HepG2 (cell line): ENCODE data around the gene ITPR1. TPM values are rescaled to one million over a fixed set of nuclear protein-coding genes. Genes with fewer than 3 reads are reported as not detected.

Source experiments
- ATAC-seq: fragments of 200-7000 bp; cut with Tn5 transposase; 3 replicates; pipeline ENCODE4 v1.9.1; 2020; ENCODE audit warnings: mild to moderate bottlenecking, moderate library complexity
- BruUV-seq: library from RNA; stranded (reverse); fragments of 400-500 nt; replicated peaks from 2 replicates; lab custom pipeline; 2021; lab: Mats Ljungman, UMichigan
- CTCF ChIA-PET: fragments of 300-600 bp; formaldehyde crosslinking; extraction: SDS; loops from one replicate; lab custom pipeline; 2021; ENCODE audit warnings: low total read pairs, inconsistent platforms, low intra/inter-chr PET ratio; lab: Yijun Ruan, JAX
- POLR2A ChIA-PET: fragments of 350-600 bp; sonication (Branson Sonifier 250); formaldehyde crosslinking; loops from one replicate; lab custom pipeline; 2020; ENCODE audit warnings: antibody characterized with exemption, inconsistent platforms; lab: Yijun Ruan, JAX
- DNase-seq: peaks from one replicate; pipeline ENCODE4 v3.0.0-alpha.2; 2015; ENCODE audit warnings: low spot score
- FAIRE-seq: peaks from 3 replicates; lab custom pipeline; 2011; peaks lifted over from hg19 to GRCh38; lab: Jason Lieb, UNC
- H2AFZ ChIP-seq: one replicate; pipeline ENCODE4 v1.6.1; 2011; ENCODE audit warnings: low read length, inconsistent platforms
- H3K27ac ChIP-seq: fragments of 300-600 bp; 3 replicates; pipeline ENCODE4 v1.8.0; 2011; ENCODE audit warnings: mixed run types, mild to moderate bottlenecking, mixed read lengths, low read length, inconsistent platforms; ENCODE audit not compliant: insufficient read depth; ENCODE audit errors: extremely low read length
- H3K27me3 ChIP-seq, 2 experiments: fragments of 200-600 bp in 1 of 2; 2 replicates in 1 of 2; 3 replicates in 1 of 2; pipeline versions ENCODE4 v1.6.0 to v1.8.0; 2011; ENCODE audit warnings: low read length in 2 of 2, mild to moderate bottlenecking in 2 of 2, moderate library complexity in 2 of 2, inconsistent platforms in 1 of 2; ENCODE audit not compliant: insufficient read depth in 2 of 2, control insufficient read depth in 1 of 2
- H3K36me3 ChIP-seq, 2 experiments: fragments of 200-600 bp in 1 of 2; replicated peaks in 1 of 2; 2 replicates in 1 of 2; 3 replicates in 1 of 2; pipeline versions ENCODE4 v1.5.1 to v1.8.0; 2011; ENCODE audit warnings: low read length in 2 of 2, inconsistent platforms in 1 of 2; ENCODE audit not compliant: insufficient read depth in 2 of 2, control insufficient read depth in 1 of 2
- H3K4me1 ChIP-seq: 2 replicates; pipeline ENCODE4 v1.5.1; 2012; ENCODE audit warnings: low read length, inconsistent platforms; ENCODE audit not compliant: insufficient read depth
- H3K4me2 ChIP-seq: 2 replicates; pipeline ENCODE4 v1.6.0; 2011; ENCODE audit warnings: low read depth, low read length, inconsistent platforms
- H3K4me3 ChIP-seq, 3 experiments: fragments of 200-600 bp in 1 of 3; sonication (generic), shearing (Covaris generic) in 1 of 3; replicated peaks in 1 of 3; 2 replicates each; pipeline ENCODE4 v1.5.1; 2011 to 2016; ENCODE audit warnings: low read length in 3 of 3, inconsistent platforms in 2 of 3, low read depth in 2 of 3, mild to moderate bottlenecking in 2 of 3, control low read depth in 1 of 3, mixed read lengths in 1 of 3; ENCODE audit not compliant: insufficient read depth in 1 of 3
- H3K79me2 ChIP-seq: one replicate; pipeline ENCODE4 v1.6.1; 2011; ENCODE audit warnings: low read length, inconsistent platforms; ENCODE audit not compliant: insufficient read depth
- H3K9ac ChIP-seq: 2 replicates; pipeline ENCODE4 v1.6.0; 2011; ENCODE audit warnings: mild to moderate bottlenecking, low read depth, low read length, inconsistent platforms; ENCODE audit not compliant: insufficient read depth
- H3K9me3 ChIP-seq: 2 replicates; pipeline ENCODE4 v1.5.1; 2012; ENCODE audit warnings: mild to moderate bottlenecking, low read length
- H4K20me1 ChIP-seq: 2 replicates; pipeline ENCODE4 v1.6.0; 2011; ENCODE audit warnings: inconsistent platforms, mild to moderate bottlenecking, low read length, moderate library complexity; ENCODE audit not compliant: insufficient read depth
- CC2D1A ChIP-seq: sonication (generic); formaldehyde crosslinking; IDR thresholded peaks from 2 replicates; pipeline ENCODE4 v1.8.1; 2023; ENCODE audit warnings: mild to moderate bottlenecking, missing genetic modification reagents
- ELF4 ChIP-seq: sonication (generic); formaldehyde crosslinking; IDR thresholded peaks from 2 replicates; pipeline ENCODE4 v1.5.0; 2020; ENCODE audit warnings: missing genetic modification reagents, mild to moderate bottlenecking, moderate library complexity, borderline replicate concordance
- FIP1L1 ChIP-seq: fragments of 200-400 bp; formaldehyde crosslinking; IDR thresholded peaks from 2 replicates; pipeline ENCODE4 v1.6.1; 2018; ENCODE audit warnings: low read depth, mild to moderate bottlenecking, low read length, moderate library complexity, borderline replicate concordance; ENCODE audit not compliant: insufficient read depth
- HOXA9 ChIP-seq: sonication (generic); formaldehyde crosslinking; IDR thresholded peaks from 2 replicates; pipeline ENCODE4 v1.8.1; 2022; ENCODE audit warnings: missing genetic modification reagents, mild to moderate bottlenecking, moderate library complexity, borderline replicate concordance
- IRX3 ChIP-seq: sonication (generic); formaldehyde crosslinking; IDR thresholded peaks from 2 replicates; pipeline ENCODE4 v1.8.1; 2023; ENCODE audit warnings: mild to moderate bottlenecking, low read depth, missing genetic modification reagents, borderline replicate concordance
- NR2F2 ChIP-seq: IDR thresholded peaks from 2 replicates; pipeline ENCODE4 v1.6.1; 2012; ENCODE audit warnings: low read depth, inconsistent platforms, borderline replicate concordance
- PPARG ChIP-seq: conservative IDR thresholded peaks from 2 replicates; pipeline ENCODE4 v1.6.1; 2016; ENCODE audit warnings: missing biosample characterization, missing genetic modification reagents
- TAF15 ChIP-seq: fragments of 200-400 bp; formaldehyde crosslinking; IDR thresholded peaks from one replicate; pipeline ENCODE4 v1.6.1; 2018; ENCODE audit warnings: mild to moderate bottlenecking, low read depth, low read length; ENCODE audit not compliant: poor library complexity, severe bottlenecking
- TEF ChIP-seq: sonication (generic); formaldehyde crosslinking; IDR thresholded peaks from 2 replicates; pipeline ENCODE4 v1.5.0; 2020; ENCODE audit warnings: missing genetic modification reagents
- ZEB1 ChIP-seq: IDR thresholded peaks from 2 replicates; pipeline ENCODE4 v1.6.1; 2012; ENCODE audit warnings: mild to moderate bottlenecking, low read depth, inconsistent platforms; ENCODE audit not compliant: insufficient replicate concordance
- ZNF121 ChIP-seq: sonication (generic); formaldehyde crosslinking; IDR thresholded peaks from 2 replicates; pipeline ENCODE4 v1.5.0; 2020; ENCODE audit warnings: mild to moderate bottlenecking, missing genetic modification reagents
- ZNF7 ChIP-seq: IDR thresholded peaks from 2 replicates; pipeline ENCODE4 v1.6.1; 2016; ENCODE audit warnings: missing biosample characterization, missing genetic modification reagents
- WGBS: methylation state at CpG from one replicate; pipeline ENCODE4 v1.1.6; 2017; ENCODE audit warnings: low lambda C conversion rate; 5-methylcytosine and 5-hydroxymethylcytosine counted together
- in situ Hi-C: cut with HindIII; loops from 2 replicates; pipeline ENCODE4 v1.10.0; 2017; ENCODE audit warnings: low pct_unique_long_range_greater_than_20kb; ENCODE audit not compliant: extremely low pct_ligation_motif_present
- intact Hi-C: fragments of 100-400 bp; cut with micrococcal nuclease; formaldehyde crosslinking; loops from one replicate; pipeline ENCODE4 v1.10.0; 2022; ENCODE audit not compliant: unreplicated experiment
- polyA plus RNA-seq, 8 experiments: library from polyadenylated mRNA; depleted of rRNA in 3 of 8; stranded (reverse) in 7 of 8; unstranded in 1 of 8; fragments of >200 nt; fragmentation: Illumina TruSeq in 4 of 8; extraction: Trizol in 4 of 8; gene quantifications; 2 replicates each; pipeline versions ENCODE4 v1.2.1 to v1.2.3, GENCODE V29; 2011 to 2016; ENCODE audit warnings: low read depth in 4 of 8, missing spikeins in 1 of 8, mixed read lengths in 1 of 8; ENCODE audit not compliant: insufficient read depth in 1 of 8
- total RNA-seq, 5 experiments: library from RNA; depleted of rRNA; stranded (reverse); fragments of >200 nt; fragmentation: Illumina TruSeq; extraction: Trizol; gene quantifications; 2 replicates each; pipeline ENCODE4 v1.2.3, GENCODE V29; 2016; ENCODE audit warnings: low read depth in 1 of 5
- TF ChIP-seq, protein P1 (sequence below): sonication (generic); formaldehyde crosslinking; IDR thresholded peaks from 2 replicates; pipeline ENCODE4 v1.5.0; 2020; ENCODE audit warnings: mild to moderate bottlenecking, missing genetic modification reagents
- TF ChIP-seq, protein P2 (sequence below): sonication (generic); formaldehyde crosslinking; IDR thresholded peaks from 2 replicates; pipeline ENCODE4 v1.9.0; 2022; ENCODE audit warnings: missing genetic modification reagents, mild to moderate bottlenecking, borderline replicate concordance

ITPR1 gene
- total and polyA plus RNA-seq, 2 of the 13 experiments (the other 11 are each of a cell fraction or from before 2014, with no cell fraction given): 10.0 to 11.4 TPM

DNA sequence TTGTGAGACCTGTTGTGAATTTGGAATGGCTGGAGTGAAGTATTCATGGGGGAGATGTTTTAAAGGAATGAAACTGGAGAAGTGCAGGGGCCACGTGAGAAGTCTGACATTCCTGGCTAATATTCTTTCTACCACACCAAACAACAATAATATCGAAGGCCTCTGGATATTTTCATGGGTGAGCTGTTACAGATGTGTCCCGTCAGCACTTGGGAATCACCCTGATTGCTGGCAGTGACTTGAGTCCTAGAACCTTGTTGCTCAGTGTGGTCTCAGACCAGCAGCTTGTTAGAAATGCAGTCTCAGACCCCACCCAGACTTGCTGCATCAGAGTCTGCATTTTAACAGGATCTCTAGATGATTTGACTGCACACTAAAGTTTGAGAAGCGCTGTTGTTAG is 113.8 kb downstream of the ITPR1 start:
- no peak for ATAC-seq
- in situ Hi-C loops (no loop called here), intact Hi-C loops (loop anchor here (5.0 kb wide), 1 partner anchor 685 kb away; no protein-coding TSS in a partner anchor)
- 86% methylated on average over 3 of the region's 4 CpGs for WGBS
- H3K4me2 ChIP-seq: no peak overlapping the region
- H3K27me3 ChIP-seq: no peaks in the 10 kb centered on the region
- no peaks in the 10 kb centered on the region for H3K9me3 ChIP-seq
- POLR2A ChIA-PET: no interaction called here
- H2AFZ ChIP-seq: no peak overlapping the region
- TF ChIP-seq TEF (CRISPR knock-in tag): no peak
- CTCF ChIA-PET: no interaction called here
- H3K4me1 ChIP-seq: peaks cover 5% of the 10 kb centered on the region; the same call in 1 of the 2 replicates
- no peak overlapping the region for H3K27ac ChIP-seq
- no peaks in the 10 kb centered on the region for H3K36me3 ChIP-seq
- no peak overlapping the region for H3K9ac ChIP-seq
- H3K79me2 ChIP-seq: no peaks in the 10 kb centered on the region
- no peak for FAIRE-seq
- H3K4me3 ChIP-seq: no peak overlapping the region
- DNase-seq: no peak
- H4K20me1 ChIP-seq: no peaks in the 10 kb centered on the region
- BruUV-seq: no TSS peak

GRCh38 chr3:4613366-4613765 is 120.2 kb downstream of the ITPR1 start:
- CTCF ChIA-PET: no interaction called here
- 92% methylated on average over 3 of the region's 3 CpGs for WGBS
- no peak for TF ChIP-seq FIP1L1
- TF ChIP-seq ELF4 (CRISPR knock-in tag): no peak
- no peak for TF ChIP-seq ZNF121 (CRISPR knock-in tag)
- no peak for TF ChIP-seq IRX3 (CRISPR knock-in tag)
- no peak for TF ChIP-seq ZEB1
- no peak for TF ChIP-seq CC2D1A (CRISPR knock-in tag)
- TF ChIP-seq TAF15: no peak
- no peak for TF ChIP-seq PPARG
- TF ChIP-seq, protein P1, sequence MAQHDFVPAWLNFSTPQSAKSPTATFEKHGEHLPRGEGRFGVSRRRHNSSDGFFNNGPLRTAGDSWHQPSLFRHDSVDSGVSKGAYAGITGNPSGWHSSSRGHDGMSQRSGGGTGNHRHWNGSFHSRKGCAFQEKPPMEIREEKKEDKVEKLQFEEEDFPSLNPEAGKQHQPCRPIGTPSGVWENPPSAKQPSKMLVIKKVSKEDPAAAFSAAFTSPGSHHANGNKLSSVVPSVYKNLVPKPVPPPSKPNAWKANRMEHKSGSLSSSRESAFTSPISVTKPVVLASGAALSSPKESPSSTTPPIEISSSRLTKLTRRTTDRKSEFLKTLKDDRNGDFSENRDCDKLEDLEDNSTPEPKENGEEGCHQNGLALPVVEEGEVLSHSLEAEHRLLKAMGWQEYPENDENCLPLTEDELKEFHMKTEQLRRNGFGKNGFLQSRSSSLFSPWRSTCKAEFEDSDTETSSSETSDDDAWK (CRISPR knock-in tag): no peak
- TF ChIP-seq ZNF7 (CRISPR knock-in tag): no peak
- TF ChIP-seq, protein P2, sequence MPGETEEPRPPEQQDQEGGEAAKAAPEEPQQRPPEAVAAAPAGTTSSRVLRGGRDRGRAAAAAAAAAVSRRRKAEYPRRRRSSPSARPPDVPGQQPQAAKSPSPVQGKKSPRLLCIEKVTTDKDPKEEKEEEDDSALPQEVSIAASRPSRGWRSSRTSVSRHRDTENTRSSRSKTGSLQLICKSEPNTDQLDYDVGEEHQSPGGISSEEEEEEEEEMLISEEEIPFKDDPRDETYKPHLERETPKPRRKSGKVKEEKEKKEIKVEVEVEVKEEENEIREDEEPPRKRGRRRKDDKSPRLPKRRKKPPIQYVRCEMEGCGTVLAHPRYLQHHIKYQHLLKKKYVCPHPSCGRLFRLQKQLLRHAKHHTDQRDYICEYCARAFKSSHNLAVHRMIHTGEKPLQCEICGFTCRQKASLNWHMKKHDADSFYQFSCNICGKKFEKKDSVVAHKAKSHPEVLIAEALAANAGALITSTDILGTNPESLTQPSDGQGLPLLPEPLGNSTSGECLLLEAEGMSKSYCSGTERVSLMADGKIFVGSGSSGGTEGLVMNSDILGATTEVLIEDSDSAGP (CRISPR knock-in tag): no peak
- no peak for TF ChIP-seq HOXA9 (CRISPR knock-in tag)
- no peak for TF ChIP-seq NR2F2

More at GRCh38 chr3:4613366-4613765, 120.2 kb downstream of the ITPR1 start:
- Histone ChIP-seq H2AFZ (no peak overlapping the region), H3K27me3 (no peaks in the 10 kb centered on the region), H4K20me1 (no peaks in the 10 kb centered on the region), H3K79me2 (no peaks in the 10 kb centered on the region), H3K27ac (no peak overlapping the region), H3K4me1 (peaks cover 12% of the 10 kb centered on the region; the same call in 1 of the 2 replicates), H3K9me3 (no peaks in the 10 kb centered on the region), H3K4me3 (no peak overlapping the region), H3K9ac (no peak overlapping the region), H3K4me2 (no peak overlapping the region), H3K36me3 (no peaks in the 10 kb centered on the region)
- intact Hi-C loops (no loop called here), in situ Hi-C loops (no loop called here)
- POLR2A ChIA-PET: no interaction called here
- no peak for FAIRE-seq
- ATAC-seq: no peak
- no peak for DNase-seq
- no TSS peak for BruUV-seq
